Activated CD4-positive, alpha-beta T cell treated with anti-CD3 and anti-CD28 coated beads, Interleukin-2, amount 50 U/mL, for 16 hours (primary cell): ENCODE results near the gene EIF3K.
"Not testable (repeated sequence)": the region's sequence is repeated elsewhere in the genome, so short reads cannot be mapped to it uniquely, and the experiment has no call there.

Experiments used
- DNase-seq: peaks from one replicate; pipeline ENCODE4 v3.0.0-alpha.2; 2020

Gene EIF3K

GRCh38 chr19:38619361-38620174, 580 bp downstream of the EIF3K start:
- no peak for DNase-seq

- DNase-seq: no peak
These were observed 5.8 kb downstream of the EIF3K start for GRCh38 chr19:38624822-38625221.

- no peak for DNase-seq
These were observed 7.4 kb downstream of the EIF3K start for GRCh38 chr19:38626401-38626800.

- DNase-seq: no peak
These were observed 10.6 kb downstream of the EIF3K start for GRCh38 chr19:38629568-38629967.

- DNase-seq: not testable (repeated sequence)
These were observed 12.3 kb downstream of the EIF3K start for GRCh38 chr19:38631301-38631700.

GRCh38 chr19:38631811-38632475, 13.0 kb downstream of the EIF3K start:
- DNase-seq: not testable (repeated sequence)

- DNase-seq: no peak
These were observed 13.7 kb downstream of the EIF3K start for GRCh38 chr19:38632476-38633213.

- DNase-seq: peak; percentile 78
These were observed 15.9 kb downstream of the EIF3K start for GRCh38 chr19:38634757-38635482.

- no peak for DNase-seq
These were observed 16.8 kb downstream of the EIF3K start for GRCh38 chr19:38635483-38636399.

- no peak for DNase-seq
These were observed 19.5 kb downstream of the EIF3K start for GRCh38 chr19:38638461-38638860.

GRCh38 chr19:38639679-38640078, 20.7 kb downstream of the EIF3K start:
- DNase-seq: no peak

GRCh38 chr19:38640368-38640767, 21.4 kb downstream of the EIF3K start:
- DNase-seq: no peak

GRCh38 chr19:38642176-38642575, 23.2 kb downstream of the EIF3K start:
- DNase-seq: no peak

GRCh38 chr19:38644719-38645118, 25.7 kb downstream of the EIF3K start:
- DNase-seq: no peak

GRCh38 chr19:38647368-38647965, 28.5 kb downstream of the EIF3K start, which contains the start of gene ACTN4:
TSS of gene ACTN4 (plus strand) at chr19:38647649. CDS start at chr19:38647746, 97 bp downstream.
- peak; percentile 100 for DNase-seq

- DNase-seq: no peak
These were observed 29.2 kb downstream of the EIF3K start for GRCh38 chr19:38647966-38648768.

- DNase-seq: no peak
These were observed 29.8 kb downstream of the EIF3K start for GRCh38 chr19:38648769-38649304.

GRCh38 chr19:38649305-38650171, 30.6 kb downstream of the EIF3K start:
- no peak for DNase-seq

GRCh38 chr19:38650172-38650775, 31.3 kb downstream of the EIF3K start:
- peak; percentile 17 for DNase-seq
